Measurements from ENCODE around the gene ZC2HC1B. TPM values are rescaled to one million over a fixed set of nuclear protein-coding genes. Genes with fewer than 3 reads are reported as not detected.

ZC2HC1B gene
- total RNA-seq, 1 donor from 2014 or later, result not detected

DNA sequence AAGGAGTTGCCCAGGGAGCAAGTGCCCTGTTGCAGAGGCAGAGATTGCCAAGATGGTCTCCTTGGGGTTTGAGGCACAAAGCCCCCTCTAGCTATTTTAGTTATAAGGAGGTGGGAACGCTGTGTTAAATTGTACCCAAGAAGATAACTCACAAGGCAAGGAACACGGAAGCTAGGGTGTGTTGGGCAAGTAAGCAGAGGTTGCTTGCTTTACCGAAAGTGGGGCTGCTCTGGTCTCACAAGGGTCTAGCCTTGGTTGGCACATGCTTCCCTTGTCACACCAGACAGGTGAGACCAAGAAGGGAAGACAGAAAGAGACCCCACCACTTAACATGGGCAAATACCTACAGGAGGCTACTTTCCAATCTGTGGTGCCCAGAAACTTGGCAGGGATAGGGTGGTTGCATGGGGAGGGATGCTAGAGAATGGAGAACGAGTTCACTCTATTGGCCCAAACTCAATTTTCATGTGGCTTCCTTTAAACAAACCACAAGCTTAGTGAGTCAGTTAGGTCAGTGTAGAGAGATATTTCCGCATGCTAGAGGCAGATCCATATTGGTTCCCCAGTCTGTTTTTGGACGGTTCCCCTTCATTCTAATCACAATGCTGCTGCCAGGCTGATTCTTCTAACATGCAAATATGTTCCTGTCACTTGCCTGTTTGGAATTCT, 101.4 kb downstream of the ZC2HC1B start:
- intact Hi-C loops (cut with DNase I), result no loop called here
- Histone ChIP-seq H3K4me1 (peaks cover 40% of the 10 kb centered on the region), H3K27ac (no peak overlapping the region), H3K9me3 (no peaks in the 10 kb centered on the region), H3K27me3 (ENCODE audit: low read depth) (no peaks in the 10 kb centered on the region), H3K4me3 (no peak overlapping the region), H3K36me3 (no peaks in the 10 kb centered on the region)
- DNase-seq (no peak), ATAC-seq (peak in 1 of 2 donors; percentile 71)
- TF ChIP-seq, protein P1, sequence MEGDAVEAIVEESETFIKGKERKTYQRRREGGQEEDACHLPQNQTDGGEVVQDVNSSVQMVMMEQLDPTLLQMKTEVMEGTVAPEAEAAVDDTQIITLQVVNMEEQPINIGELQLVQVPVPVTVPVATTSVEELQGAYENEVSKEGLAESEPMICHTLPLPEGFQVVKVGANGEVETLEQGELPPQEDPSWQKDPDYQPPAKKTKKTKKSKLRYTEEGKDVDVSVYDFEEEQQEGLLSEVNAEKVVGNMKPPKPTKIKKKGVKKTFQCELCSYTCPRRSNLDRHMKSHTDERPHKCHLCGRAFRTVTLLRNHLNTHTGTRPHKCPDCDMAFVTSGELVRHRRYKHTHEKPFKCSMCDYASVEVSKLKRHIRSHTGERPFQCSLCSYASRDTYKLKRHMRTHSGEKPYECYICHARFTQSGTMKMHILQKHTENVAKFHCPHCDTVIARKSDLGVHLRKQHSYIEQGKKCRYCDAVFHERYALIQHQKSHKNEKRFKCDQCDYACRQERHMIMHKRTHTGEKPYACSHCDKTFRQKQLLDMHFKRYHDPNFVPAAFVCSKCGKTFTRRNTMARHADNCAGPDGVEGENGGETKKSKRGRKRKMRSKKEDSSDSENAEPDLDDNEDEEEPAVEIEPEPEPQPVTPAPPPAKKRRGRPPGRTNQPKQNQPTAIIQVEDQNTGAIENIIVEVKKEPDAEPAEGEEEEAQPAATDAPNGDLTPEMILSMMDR (IDR thresholded peaks at IDR 0.05), result no peak

DNA sequence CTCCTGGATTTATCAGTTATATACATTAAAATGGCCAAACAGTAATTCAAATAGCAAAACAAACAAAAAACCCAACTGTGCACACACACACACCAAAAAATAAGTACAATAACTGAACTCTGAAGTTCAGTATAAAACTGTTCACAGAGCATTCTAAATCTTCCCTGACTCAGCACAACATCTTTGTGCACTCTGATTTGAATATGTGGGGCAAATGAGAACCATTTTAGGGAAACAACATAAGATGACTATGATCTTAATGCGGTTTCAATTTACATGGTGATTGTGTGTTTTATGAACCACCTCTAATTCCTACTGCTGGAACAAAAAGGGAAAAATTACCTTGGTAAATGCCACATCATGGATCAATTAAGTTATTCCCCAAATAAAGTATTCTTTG, 102.0 kb downstream of the ZC2HC1B start:
- DNase-seq (no peak), ATAC-seq (no peak)
- Histone ChIP-seq H3K9me3 (no peaks in the 10 kb centered on the region), H3K4me3 (no peak overlapping the region), H3K27me3 (ENCODE audit: low read depth) (no peaks in the 10 kb centered on the region), H3K36me3 (no peaks in the 10 kb centered on the region), H3K27ac (no peak overlapping the region), H3K4me1 (peaks cover 40% of the 10 kb centered on the region)
- intact Hi-C loops (cut with DNase I), result no loop called here
- TF ChIP-seq, protein P1 (IDR thresholded peaks at IDR 0.05), result no peak

DNA sequence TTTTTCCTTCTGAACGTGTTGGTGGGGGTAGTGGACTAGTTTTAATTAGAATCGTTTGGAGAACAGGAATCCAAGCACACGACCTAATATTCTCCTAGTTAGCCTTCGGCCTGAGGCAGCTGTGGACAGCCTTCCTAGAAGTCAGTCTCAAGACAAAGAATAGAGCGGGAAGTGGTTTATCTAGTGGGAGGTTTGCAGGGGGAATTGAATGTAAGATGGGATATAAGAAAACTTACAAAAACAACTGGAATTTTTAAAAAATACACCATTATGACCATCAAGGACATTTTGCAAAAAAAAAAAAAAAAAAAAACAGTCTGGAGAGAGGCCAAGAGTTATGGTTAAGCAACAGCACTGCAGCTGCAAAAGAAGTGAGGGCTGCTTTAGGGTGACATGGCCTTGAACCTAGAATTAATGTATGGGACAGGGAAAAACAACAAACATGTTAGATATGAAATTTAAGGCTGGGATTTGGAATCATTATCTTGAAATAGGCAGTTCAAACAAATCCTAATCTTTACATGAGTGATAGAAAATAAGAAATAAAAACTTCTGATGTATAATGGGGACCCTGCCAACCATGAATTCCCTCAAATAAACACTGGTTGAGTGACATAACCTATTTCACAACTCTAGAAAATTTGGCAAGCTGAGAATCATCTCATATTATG, 103.6 kb downstream of the ZC2HC1B start:
- H3K36me3 ChIP-seq, result no peaks in the 10 kb centered on the region
- no peaks in the 10 kb centered on the region for H3K27me3 ChIP-seq (ENCODE audit: low read depth)
- no peaks in the 10 kb centered on the region for H3K9me3 ChIP-seq
- no peak overlapping the region for H3K4me3 ChIP-seq
- intact Hi-C loops (cut with DNase I), result no loop called here
- no peak overlapping the region for H3K27ac ChIP-seq
- DNase-seq (no peak), ATAC-seq (no peak)
- H3K4me1 ChIP-seq, result peaks cover 38% of the 10 kb centered on the region
- TF ChIP-seq, protein P1 (IDR thresholded peaks at IDR 0.05), result no peak

DNA sequence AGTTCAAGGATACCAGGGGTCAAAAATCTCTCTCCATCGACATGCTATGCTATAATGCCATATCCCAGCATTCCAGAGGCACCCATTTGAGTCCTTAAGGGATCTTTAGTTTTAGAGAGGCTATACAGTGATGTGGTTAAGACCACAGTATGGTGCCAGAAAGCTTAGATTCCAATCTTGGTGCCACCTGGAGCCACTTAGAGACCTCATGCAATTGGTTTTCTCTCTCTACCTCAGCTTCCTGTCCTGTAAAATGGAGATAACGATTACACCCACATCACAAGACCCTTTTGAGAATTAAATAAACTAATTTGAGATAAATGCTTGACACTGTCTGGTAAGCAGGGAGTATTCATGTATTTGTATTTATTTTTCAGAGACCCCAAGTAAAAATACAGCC, 104.8 kb downstream of the ZC2HC1B start:
- no peak overlapping the region for H3K27ac ChIP-seq
- intact Hi-C loops (cut with DNase I), result no loop called here
- DNase-seq (no peak), ATAC-seq (no peak)
- no peak overlapping the region for H3K4me3 ChIP-seq
- TF ChIP-seq, protein P1 (IDR thresholded peaks at IDR 0.05), result no peak
- H3K27me3 ChIP-seq (ENCODE audit: low read depth), result no peaks in the 10 kb centered on the region
- H3K4me1 ChIP-seq, result peaks cover 32% of the 10 kb centered on the region
- H3K36me3 ChIP-seq, result no peaks in the 10 kb centered on the region
- no peaks in the 10 kb centered on the region for H3K9me3 ChIP-seq

DNA sequence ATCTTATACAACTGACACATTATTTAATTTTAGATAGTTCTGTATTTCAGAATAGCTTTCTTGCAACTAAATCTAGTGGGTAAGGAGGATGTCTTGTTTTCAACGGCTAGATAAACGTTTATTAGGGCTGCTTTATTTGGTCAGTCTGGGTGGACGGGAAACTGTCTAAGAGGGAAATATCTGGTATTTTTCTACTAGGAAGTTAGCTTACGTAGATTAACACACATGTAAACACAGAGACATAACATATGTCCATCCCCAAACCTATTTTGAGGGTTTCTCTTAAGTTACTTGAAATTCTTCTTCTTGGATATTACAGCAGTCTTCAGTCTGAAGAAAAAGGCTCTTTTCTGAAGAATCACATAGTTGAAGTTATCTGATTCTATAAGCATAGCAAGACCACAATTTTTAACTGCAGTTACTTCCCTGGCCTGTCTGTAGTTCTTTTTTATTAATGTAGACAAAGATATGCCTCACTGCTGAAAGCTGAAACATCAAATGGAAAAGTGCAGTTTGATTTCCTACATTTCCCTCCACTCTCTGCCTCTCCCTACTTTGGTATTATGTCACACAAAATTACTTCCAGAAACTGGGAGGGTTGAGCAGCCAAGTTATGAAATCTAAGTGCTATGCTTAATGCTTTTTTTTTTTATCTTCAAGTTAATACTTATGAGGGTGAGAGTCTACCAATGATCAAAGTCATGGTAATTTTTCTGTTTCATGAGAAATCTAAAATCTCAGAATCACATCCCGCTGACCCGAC, 106.4 kb downstream of the ZC2HC1B start:
- ATAC-seq, result peak in 1 of 2 donors; percentile 81
- DNase-seq, result no peak
- no peaks in the 10 kb centered on the region for H3K9me3 ChIP-seq
- no peaks in the 10 kb centered on the region for H3K36me3 ChIP-seq
- H3K4me1 ChIP-seq, result peaks cover 27% of the 10 kb centered on the region
- no peak overlapping the region for H3K27ac ChIP-seq
- H3K4me3 ChIP-seq, result no peak overlapping the region
- intact Hi-C loops (cut with DNase I), result no loop called here
- TF ChIP-seq, protein P1 (IDR thresholded peaks at IDR 0.05), result no peak
- H3K27me3 ChIP-seq (ENCODE audit: low read depth), result no peaks in the 10 kb centered on the region
